ENCODE measurements around the gene SLC13A1. TPM values are rescaled to one million over a fixed set of nuclear protein-coding genes. Genes with fewer than 3 reads are reported as not detected.

SLC13A1 gene
- total and polyA plus RNA-seq, 10 of the 15 experiments (the other 5 are each of a cell fraction or from before 2014, with no cell fraction given) = 0.10 TPM; not detected in 9

DNA sequence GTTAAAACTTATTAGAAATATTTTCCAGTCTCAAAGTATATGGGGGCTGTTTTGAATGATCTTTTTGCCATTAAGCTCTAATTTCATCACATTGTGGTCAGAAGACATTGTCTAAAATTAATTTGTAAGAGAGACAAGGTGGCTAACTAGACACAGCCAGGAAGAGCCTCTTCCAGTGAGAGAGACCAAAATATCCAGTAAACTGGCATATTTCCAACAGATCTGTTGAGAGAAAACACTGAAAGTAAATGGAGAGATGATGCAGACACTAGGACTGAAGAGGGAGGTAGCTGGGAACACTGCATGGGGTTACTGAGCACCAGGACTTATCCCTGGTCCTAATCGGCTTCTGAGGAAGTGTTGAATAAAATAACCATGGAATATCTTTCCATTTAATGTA, 102.8 kb downstream of the SLC13A1 start:
- ChIA-PET SMC1A (ENCODE audit: uncharacterized antibody, unreplicated experiment) (interaction anchor here (0.6 kb wide), 1 partner anchor 18 kb away, joined by 3 read pairs; no protein-coding TSS in a partner anchor), RAD21 (ENCODE audit: unreplicated experiment) (no interaction called here), CTCF (no interaction called here), POLR2A (no interaction called here)
- WGBS (ENCODE audit: insufficient coverage, insufficient replicate concordance, low lambda C conversion rate, missing lambda C conversion rate) = 5% methylated on average over 1 of the region's 1 CpG
- no peak overlapping the region for H3K9ac ChIP-seq (ENCODE audit: control insufficient read depth, insufficient read depth, low read length)
- no peak overlapping the region for H3K4me3 ChIP-seq
- intact Hi-C loops (cut with micrococcal nuclease; ENCODE audit: unreplicated experiment) (no loop called here), in situ Hi-C loops (cut with MboI) (no loop called here)
- ATAC-seq = no peak
- BruUV-seq (replicated peaks) = no TSS peak
- H2AFZ ChIP-seq (ENCODE audit: control insufficient read depth, low read depth, low read length) = no peak overlapping the region
- H3K4me1 ChIP-seq (ENCODE audit: control insufficient read depth, insufficient read depth, low read length) = no peaks in the 10 kb centered on the region
- H3K27me3 ChIP-seq (replicated peaks in 1 of 2; ENCODE audit: control insufficient read depth in 2 of 2, insufficient read depth in 2 of 2, low read length in 1 of 2) = no peaks in the 10 kb centered on the region
- H3K79me2 ChIP-seq (ENCODE audit: control insufficient read depth, insufficient read depth, low read length) = no peaks in the 10 kb centered on the region
- no peak for DNase-seq (ENCODE audit: low read depth, low spot score)
- no peaks in the 10 kb centered on the region for H3K9me3 ChIP-seq (replicated peaks; ENCODE audit: control insufficient read depth, insufficient read depth, low read length)
- no peak overlapping the region for H3K4me2 ChIP-seq (ENCODE audit: control insufficient read depth, insufficient read depth)
- FAIRE-seq = no peak
- TF ChIP-seq MXI1 (IDR thresholded peaks at IDR 0.05; ENCODE audit: low read depth, low read length) (no peak), RB1 (IDR thresholded peaks at IDR 0.05; ENCODE audit: borderline replicate concordance) (no peak), CHD1 (IDR thresholded peaks at IDR 0.05; ENCODE audit: low read depth, low read length) (no peak), GATAD2B (conservative IDR thresholded peaks at IDR 0.05; ENCODE audit: low read depth) (no peak), POLR2AphosphoS5 (IDR thresholded peaks at IDR 0.05; ENCODE audit: low read length) (no peak), BRCA1 (IDR thresholded peaks at IDR 0.05; ENCODE audit: low read depth, low read length) (no peak), DPF2 (IDR thresholded peaks at IDR 0.05) (no peak), CBX5 (IDR thresholded peaks at IDR 0.05; ENCODE audit: low read depth) (no peak), JUND (IDR thresholded peaks at IDR 0.05; ENCODE audit: low read depth, low read length) (no peak), STAT1 (conservative IDR thresholded peaks at IDR 0.05) (no peak), ZNF217 (IDR thresholded peaks at IDR 0.05) (no peak), TBL1XR1 (IDR thresholded peaks at IDR 0.05; ENCODE audit: low read depth, low read length) (no peak), CBFB (IDR thresholded peaks at IDR 0.05; ENCODE audit: low read depth) (no peak)
- TF ChIP-seq, protein P1, sequence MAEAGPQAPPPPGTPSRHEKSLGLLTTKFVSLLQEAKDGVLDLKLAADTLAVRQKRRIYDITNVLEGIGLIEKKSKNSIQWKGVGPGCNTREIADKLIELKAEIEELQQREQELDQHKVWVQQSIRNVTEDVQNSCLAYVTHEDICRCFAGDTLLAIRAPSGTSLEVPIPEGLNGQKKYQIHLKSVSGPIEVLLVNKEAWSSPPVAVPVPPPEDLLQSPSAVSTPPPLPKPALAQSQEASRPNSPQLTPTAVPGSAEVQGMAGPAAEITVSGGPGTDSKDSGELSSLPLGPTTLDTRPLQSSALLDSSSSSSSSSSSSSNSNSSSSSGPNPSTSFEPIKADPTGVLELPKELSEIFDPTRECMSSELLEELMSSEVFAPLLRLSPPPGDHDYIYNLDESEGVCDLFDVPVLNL (IDR thresholded peaks at IDR 0.05; ENCODE audit: low read depth, low read length) = no peak
- TF ChIP-seq, protein P2, sequence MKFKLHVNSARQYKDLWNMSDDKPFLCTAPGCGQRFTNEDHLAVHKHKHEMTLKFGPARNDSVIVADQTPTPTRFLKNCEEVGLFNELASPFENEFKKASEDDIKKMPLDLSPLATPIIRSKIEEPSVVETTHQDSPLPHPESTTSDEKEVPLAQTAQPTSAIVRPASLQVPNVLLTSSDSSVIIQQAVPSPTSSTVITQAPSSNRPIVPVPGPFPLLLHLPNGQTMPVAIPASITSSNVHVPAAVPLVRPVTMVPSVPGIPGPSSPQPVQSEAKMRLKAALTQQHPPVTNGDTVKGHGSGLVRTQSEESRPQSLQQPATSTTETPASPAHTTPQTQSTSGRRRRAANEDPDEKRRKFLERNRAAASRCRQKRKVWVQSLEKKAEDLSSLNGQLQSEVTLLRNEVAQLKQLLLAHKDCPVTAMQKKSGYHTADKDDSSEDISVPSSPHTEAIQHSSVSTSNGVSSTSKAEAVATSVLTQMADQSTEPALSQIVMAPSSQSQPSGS (IDR thresholded peaks at IDR 0.05; ENCODE audit: low read length) = no peak
- H4K20me1 ChIP-seq (ENCODE audit: control insufficient read depth, insufficient read depth) = no peaks in the 10 kb centered on the region
- H3K27ac ChIP-seq (ENCODE audit: control insufficient read depth, insufficient read depth) = no peak overlapping the region
- no peaks in the 10 kb centered on the region for H3K36me3 ChIP-seq (ENCODE audit: control insufficient read depth in 2 of 2, insufficient read depth in 2 of 2, low read length in 1 of 2)

All from GM12878 (cell line).